ENCODE data around the gene KIF4A.

Gene KIF4A

DNA sequence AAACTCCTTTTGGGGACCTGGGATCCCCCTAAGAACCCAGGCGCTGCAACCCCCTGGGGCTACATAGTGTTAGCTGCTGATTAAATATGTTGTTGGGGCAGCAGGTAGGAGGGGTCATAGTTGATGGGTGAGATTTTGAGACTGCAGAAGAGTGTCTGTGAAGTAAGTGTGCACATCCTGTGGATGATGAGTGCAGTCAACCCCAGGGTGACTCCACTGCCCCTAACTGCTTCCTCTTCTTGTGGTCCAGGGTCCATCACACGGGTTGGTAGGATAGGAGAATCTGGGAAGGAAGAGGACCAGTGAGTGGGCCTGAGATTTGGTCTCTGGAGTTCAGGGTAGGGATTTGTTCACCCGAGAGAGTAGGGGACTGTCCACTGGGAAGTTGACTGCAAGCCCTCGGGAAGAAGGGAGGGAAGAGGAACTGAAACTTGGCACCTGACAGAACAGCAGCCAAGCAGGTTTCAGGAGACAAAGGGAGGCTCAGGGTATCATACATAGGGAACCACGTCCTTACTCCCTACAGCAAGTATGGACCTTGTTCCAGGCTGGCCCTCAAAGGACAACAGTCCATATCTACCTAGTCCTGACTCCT is 163.2 kb downstream of the KIF4A start:
- Mint-ChIP-seq H3K4me1 (ENCODE audit: low read depth) (peaks cover 34% of the 10 kb centered on the region), H3K4me3 (peak overlapping the region; percentile 65), H3K27me3 (ENCODE audit: low read depth) (no peaks in the 10 kb centered on the region), H3K27ac (peak overlapping the region; percentile 29), H3K9me3 (no peaks in the 10 kb centered on the region), H3K36me3 (ENCODE audit: low read depth) (peaks cover 4% of the 10 kb centered on the region)

DNA sequence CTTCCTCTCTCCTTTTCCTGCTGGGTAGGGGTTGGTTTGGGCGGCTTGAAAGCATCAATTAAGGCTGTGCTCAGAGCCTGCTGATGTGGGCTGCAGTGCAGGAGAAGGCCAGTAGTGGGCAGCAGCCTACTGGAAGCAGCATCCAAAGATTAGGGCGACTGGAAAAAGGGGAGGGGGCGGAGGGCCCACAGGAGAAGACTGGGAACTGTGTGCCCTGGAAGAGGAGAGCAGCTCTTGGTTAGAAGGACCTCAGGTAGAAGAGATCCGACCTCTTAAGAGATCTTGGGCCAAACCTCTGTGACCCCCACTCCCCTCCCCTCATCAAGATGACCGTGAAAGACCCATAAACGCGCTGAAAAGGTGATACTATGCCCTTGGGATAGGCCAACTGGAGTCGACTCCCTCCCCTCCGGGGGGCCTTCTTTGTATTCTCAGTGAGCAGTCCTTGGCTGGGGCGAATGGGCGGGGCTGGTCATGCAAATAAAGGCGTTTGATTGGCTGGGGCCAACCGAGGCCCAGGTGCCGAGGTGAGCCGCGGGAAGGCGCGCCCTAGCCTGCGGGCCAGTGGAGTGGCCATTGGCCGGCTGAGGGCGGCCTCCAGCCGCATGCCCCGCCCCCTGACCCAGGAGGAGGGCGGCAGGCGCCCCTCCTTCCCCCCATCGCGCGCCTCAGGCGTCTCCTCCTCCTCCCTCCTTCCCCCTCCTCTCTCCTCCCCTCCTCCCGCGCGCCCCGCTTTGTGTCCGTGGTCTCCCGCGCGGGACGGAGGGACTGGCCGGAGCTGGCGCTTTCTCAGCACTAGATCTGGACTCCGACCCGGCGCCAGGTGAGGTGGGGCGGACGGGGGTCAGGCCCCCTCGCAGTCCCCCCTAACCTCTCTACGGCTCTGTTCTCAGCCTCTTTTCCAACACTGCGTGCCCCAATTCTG is 164.8 kb downstream of the KIF4A start:
- peaks cover 10% of the 10 kb centered on the region for H3K36me3 Mint-ChIP-seq (ENCODE audit: low read depth)
- no peaks in the 10 kb centered on the region for H3K27me3 Mint-ChIP-seq (ENCODE audit: low read depth)

DNA sequence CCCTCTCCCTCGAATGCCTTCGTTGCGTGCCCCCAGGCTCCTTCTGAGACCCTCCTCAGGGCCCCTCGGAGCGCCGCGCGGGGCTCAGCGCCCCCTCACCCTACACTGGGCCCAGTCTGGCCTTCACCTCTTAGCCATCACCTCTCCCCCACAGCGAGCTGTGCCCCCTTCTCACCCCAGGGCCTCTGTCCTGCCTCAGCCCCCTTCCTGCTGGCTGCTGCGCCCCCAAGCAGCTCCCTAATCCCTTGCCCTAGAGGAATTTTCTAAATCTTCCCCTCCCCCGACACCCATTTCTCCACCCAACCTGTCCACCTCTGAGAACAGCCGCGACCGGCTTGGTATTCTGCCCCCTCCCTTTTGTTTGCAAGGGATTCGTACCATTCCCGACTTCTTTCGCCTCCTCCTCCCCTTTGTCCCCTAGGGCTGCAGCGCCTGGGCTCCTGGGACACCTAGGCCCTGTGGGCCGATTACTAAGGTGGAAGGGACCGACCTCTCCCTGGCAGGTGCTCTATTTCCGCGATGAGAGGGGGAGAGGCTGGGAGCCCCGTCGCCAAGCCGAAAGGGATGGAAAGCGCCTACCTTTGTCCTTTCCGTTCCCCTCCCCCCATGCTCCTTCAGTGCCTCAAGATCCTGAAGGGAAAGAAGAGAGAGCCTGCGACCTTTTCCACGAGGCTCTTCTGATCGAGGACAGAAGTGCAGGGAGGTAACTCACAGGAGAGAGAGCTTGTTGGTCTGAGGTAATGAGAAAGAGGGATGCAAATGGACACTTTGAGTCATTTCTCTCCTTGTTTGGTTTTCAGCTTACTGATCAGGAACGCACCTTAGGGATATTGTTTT is 165.7 kb downstream of the KIF4A start:
- no peaks in the 10 kb centered on the region for H3K27me3 Mint-ChIP-seq (ENCODE audit: low read depth)
- peak overlapping the region; percentile 91 for H3K27ac Mint-ChIP-seq
- peaks cover 12% of the 10 kb centered on the region for H3K36me3 Mint-ChIP-seq (ENCODE audit: low read depth)
- H3K4me1 Mint-ChIP-seq (ENCODE audit: low read depth) = peaks cover 34% of the 10 kb centered on the region
- peak overlapping the region; percentile 89 for H3K4me3 Mint-ChIP-seq
- H3K9me3 Mint-ChIP-seq = no peaks in the 10 kb centered on the region

More for the DNA sequence above, 164.8 kb downstream of the KIF4A start:
- peak overlapping the region; percentile 91 for H3K27ac Mint-ChIP-seq
- H3K4me1 Mint-ChIP-seq (ENCODE audit: low read depth) = peaks cover 34% of the 10 kb centered on the region
- H3K9me3 Mint-ChIP-seq = no peaks in the 10 kb centered on the region
- peak overlapping the region; percentile 89 for H3K4me3 Mint-ChIP-seq

DNA sequence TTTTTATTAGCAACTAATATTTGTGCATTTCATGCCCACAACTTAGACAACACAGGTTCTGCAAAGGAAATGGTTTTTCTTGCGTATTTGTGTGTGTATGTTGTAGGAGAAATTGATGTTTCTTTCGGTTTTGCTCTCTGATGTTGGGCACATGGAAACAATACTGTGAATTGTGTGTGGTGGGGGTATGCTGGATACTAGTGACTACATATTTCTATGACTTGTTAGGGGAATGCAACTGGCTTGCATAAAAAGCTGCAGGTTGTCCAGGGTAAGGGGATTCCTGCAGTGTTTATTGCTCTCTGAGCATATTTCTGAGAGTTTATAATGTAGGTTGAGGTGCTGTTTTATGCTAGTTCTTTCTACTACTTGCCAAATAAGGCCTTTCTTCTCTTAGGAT is 166.4 kb downstream of the KIF4A start:
- peaks cover 34% of the 10 kb centered on the region for H3K4me1 Mint-ChIP-seq (ENCODE audit: low read depth)
- H3K27ac Mint-ChIP-seq = peak overlapping the region; percentile 91
- no peaks in the 10 kb centered on the region for H3K9me3 Mint-ChIP-seq
- H3K4me3 Mint-ChIP-seq = peak overlapping the region; percentile 89
- peaks cover 17% of the 10 kb centered on the region for H3K36me3 Mint-ChIP-seq (ENCODE audit: low read depth)
- no peaks in the 10 kb centered on the region for H3K27me3 Mint-ChIP-seq (ENCODE audit: low read depth)

- Mint-ChIP-seq H3K27me3 (ENCODE audit: low read depth) (no peaks in the 10 kb centered on the region), H3K9me3 (no peaks in the 10 kb centered on the region), H3K4me3 (no peak overlapping the region), H3K4me1 (ENCODE audit: low read depth) (peaks cover 9% of the 10 kb centered on the region), H3K36me3 (ENCODE audit: low read depth) (peaks cover 20% of the 10 kb centered on the region), H3K27ac (no peak overlapping the region)
Observed at GRCh38 chrX:70461026-70461425, 171.1 kb downstream of the KIF4A start.

GRCh38 chrX:70464051-70464450 is 174.1 kb downstream of the KIF4A start:
- H3K27me3 Mint-ChIP-seq (ENCODE audit: low read depth) = no peaks in the 10 kb centered on the region
- peaks cover 19% of the 10 kb centered on the region for H3K36me3 Mint-ChIP-seq (ENCODE audit: low read depth)
- H3K27ac Mint-ChIP-seq = no peak overlapping the region
- H3K9me3 Mint-ChIP-seq = no peaks in the 10 kb centered on the region
- no peak overlapping the region for H3K4me3 Mint-ChIP-seq
- H3K4me1 Mint-ChIP-seq (ENCODE audit: low read depth) = peaks cover 2% of the 10 kb centered on the region

GRCh38 chrX:70466968-70467367 is 177.1 kb downstream of the KIF4A start:
- Mint-ChIP-seq H3K27me3 (ENCODE audit: low read depth) (no peaks in the 10 kb centered on the region), H3K4me3 (no peak overlapping the region), H3K9me3 (no peaks in the 10 kb centered on the region), H3K36me3 (ENCODE audit: low read depth) (peaks cover 9% of the 10 kb centered on the region), H3K4me1 (ENCODE audit: low read depth) (peaks cover 14% of the 10 kb centered on the region), H3K27ac (no peak overlapping the region)

- H3K4me1 Mint-ChIP-seq (ENCODE audit: low read depth) = peaks cover 16% of the 10 kb centered on the region
- H3K36me3 Mint-ChIP-seq (ENCODE audit: low read depth) = peaks cover 13% of the 10 kb centered on the region
Observed at GRCh38 chrX:70468709-70469108, 178.8 kb downstream of the KIF4A start.

More at GRCh38 chrX:70468709-70469108, 178.8 kb downstream of the KIF4A start:
- no peak overlapping the region for H3K27ac Mint-ChIP-seq
- no peaks in the 10 kb centered on the region for H3K27me3 Mint-ChIP-seq (ENCODE audit: low read depth)
- no peak overlapping the region for H3K4me3 Mint-ChIP-seq
- H3K9me3 Mint-ChIP-seq = no peaks in the 10 kb centered on the region

All from T-helper 1 cell treated with Interleukin-12 subunit alpha and Interleukin-12 subunit beta and Interleukin-4 antibody, amounts not matched to agents 30 μg/mL and 1 μg/mL, for 36 hours (primary cell).